HG03439 (cell line): Measurements from ENCODE around the gene PEMT.

Experiments used
- ATAC-seq: cut with Tn5 transposase; IDR thresholded peaks from one replicate; pipeline ENCODE4 v1.9.1; 2021; ENCODE audit warnings: mild to moderate bottlenecking, moderate library complexity; ENCODE audit not compliant: unreplicated experiment

The PEMT gene

GRCh38 chr17:17555151-17555550, 36.4 kb downstream of the PEMT start:
- ATAC-seq = no peak

GRCh38 chr17:17554266-17554665, 37.2 kb downstream of the PEMT start:
- no peak for ATAC-seq

DNA sequence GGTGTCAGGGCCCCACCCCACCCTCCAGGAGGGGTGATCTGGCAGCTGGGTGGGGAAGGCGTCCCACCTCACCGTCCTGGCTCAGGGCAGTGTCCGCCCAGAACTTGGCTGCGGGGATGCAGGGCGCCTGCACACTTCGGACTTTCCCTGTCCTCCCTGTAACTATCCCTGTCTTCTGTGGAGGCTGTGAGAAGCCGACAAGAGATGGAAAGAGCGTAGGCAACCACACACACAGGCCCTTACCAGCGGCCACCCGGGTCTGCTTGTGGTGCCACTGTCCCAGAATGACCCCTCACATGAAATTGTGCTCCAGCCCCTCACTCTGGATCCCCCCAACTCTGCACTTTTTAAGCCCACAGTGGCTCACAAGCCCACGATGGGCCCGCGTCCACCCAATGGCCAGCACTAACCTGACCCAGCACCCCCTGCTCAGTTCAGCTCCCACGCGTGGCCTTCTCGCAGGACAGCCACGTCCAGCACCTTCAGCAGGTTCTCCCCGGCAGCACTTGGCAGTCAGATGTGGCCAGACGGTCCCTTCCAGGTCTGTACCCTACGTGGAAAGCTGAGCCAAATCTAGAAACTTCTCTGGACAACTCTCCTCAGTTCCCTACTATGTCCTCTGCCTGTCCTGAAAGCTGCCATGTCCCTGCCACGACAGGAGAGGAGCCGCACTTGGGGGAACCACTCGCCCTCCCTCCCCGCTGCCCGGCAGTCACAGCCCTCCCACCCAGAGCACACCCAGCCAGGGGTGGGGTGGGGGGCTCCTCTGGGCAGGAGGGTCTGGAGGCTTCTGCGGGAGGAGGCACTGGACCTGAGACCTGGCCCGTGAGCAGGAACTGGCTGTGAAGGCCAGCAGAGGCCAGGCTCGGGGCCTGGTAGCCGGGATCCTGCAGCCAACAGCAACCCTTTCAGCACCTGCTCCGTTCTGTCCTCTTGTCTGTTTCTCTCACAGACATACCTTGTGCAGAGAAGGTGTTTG, 38.0 kb downstream of the PEMT start:
- ATAC-seq = no peak

DNA sequence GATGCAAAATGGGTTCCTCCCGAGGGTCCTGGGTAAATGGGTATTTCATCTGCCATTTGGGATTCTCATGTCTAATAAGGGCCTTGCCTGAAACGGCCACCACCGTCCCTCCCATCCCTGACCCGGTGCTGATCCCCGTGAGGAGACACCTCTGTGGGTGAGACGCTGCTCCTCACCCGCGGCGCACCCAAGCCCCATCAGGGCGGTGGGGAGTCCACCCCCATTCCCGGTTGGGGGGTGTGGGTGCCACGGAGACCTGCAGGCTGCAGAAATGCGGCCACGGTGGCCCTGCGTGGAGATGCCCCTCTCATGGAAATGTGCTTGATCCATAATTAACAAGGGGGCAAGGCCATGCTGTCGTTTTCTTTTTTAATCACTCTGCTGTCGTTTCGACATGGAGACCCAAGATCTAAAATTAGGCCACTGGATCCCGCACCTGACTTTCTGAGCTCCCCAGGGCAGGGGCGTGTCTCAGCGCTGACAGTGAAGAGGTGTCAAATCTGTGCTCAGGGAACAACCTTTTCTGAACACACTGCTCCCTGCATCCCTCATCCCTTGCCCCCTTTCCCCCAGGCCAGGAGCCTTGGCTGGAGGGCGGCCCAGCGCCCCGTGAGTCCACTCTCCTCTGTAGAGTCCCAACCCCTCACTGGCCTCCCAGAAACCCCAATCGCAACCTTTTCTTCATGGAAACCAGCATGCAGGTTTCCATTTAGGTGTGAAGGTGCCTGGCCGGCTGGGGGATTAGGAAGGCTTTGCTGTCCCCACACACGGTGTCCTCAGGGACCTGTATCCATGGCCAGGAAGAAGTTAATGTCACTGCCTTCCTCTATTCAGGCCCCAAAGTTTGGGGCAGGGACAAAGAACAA, 38.9 kb downstream of the PEMT start:
- no peak for ATAC-seq

DNA sequence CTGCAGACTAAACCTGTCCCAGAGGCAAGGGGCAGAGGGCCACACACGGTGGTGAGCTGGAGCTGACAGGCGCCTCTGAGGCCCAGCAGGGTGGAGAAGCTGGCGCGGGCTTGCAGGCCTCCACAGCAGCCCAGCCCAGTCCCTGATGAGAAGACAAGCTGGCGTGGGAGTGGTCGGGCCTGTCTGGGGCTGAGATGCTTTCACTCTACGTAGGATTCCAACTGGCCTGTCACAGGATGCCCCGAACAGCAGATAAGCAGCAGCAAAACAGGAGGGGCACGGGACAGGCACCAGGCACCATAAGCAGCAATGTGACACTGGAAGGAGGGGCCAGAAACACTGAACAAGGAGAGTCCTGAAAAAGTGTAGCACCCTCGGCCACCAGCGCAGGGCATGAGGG, 40.1 kb downstream of the PEMT start:
- no peak for ATAC-seq

GRCh38 chr17:17549732-17550366, 41.7 kb downstream of the PEMT start:
- ATAC-seq = no peak

DNA sequence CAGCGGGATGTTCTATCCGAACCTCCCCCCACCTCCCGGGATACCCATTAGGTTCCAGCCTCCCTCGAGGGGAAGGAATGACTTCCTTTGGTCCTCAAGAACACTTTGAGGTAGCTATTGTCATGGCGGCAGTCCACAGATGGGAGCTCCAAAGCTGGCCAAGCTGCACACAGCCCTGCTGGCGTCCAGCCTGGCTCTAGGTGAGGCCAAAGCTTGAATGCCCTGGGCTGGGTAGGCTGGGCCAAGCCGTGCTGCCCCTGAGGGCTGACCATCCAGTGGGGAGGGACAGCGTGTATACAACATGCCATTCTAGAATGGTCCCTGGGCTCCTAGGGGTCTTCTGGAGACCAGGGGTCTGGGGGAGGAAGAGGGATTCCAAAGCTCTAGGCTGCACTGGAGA, 43.5 kb downstream of the PEMT start:
- ATAC-seq = no peak

- ATAC-seq = no peak
Observed at GRCh38 chr17:17547210-17547764, 44.2 kb downstream of the PEMT start.

GRCh38 chr17:17546399-17547185, 44.9 kb downstream of the PEMT start:
- no peak for ATAC-seq

- ATAC-seq = no peak
Observed at GRCh38 chr17:17545984-17546383, 45.5 kb downstream of the PEMT start.

- no peak for ATAC-seq
Observed at GRCh38 chr17:17545031-17545820, 46.3 kb downstream of the PEMT start.

- no peak for ATAC-seq
Observed at GRCh38 chr17:17542906-17543635, 48.4 kb downstream of the PEMT start.

DNA sequence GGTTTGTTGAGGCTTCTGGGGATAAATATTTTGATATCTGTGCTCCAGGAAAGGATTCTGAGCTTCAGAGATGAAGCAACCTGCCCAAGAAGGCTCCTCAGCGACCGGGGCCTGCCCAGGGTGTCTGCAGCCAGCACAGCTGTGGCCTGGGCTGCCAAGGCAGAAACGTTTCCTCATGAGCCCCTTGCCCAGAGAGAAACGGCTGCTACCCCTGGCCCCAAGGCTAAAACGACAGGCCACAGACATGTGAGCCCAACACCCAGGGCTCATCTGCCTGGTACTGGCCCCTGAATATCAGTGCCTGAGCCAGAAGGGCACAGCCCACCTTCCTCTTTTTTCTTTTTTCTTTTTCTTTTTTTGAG, 49.9 kb downstream of the PEMT start:
- no peak for ATAC-seq

GRCh38 chr17:17540935-17541639, 50.4 kb downstream of the PEMT start:
- ATAC-seq = no peak

DNA sequence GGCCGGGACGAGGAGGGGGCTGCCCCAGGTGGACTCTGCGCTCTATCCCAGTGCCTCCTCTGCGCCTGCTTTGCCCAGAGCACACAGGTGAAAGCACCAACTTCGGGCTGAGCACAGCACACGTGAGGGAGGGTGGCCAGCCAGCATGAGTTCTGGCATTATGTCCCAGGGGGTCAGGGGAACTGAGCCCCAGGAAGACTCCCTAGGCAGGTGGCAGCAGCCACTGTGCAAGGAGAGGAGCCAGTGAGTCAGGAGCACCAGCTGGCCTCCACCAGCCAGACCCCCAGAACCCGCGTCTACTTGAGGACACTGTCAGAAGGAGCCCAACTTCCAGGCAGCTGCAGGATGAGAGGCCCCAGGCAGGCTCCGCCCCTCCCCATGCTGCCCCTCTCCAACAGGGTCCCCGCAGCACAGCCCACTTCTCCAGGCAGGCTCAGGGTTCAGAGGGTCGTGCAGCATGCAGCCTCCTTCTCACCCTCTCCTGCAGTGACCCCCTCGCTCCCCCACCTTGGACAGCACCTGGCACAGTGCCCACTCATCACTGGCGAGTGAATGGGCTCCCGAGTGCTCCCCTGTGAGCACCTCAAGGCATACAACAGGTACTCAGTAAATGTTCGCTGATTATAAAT, 51.1 kb downstream of the PEMT start:
- ATAC-seq = no peak

- ATAC-seq = no peak
Observed at GRCh38 chr17:17539591-17539990, 51.9 kb downstream of the PEMT start.
